OCI-LY1 (cell line): Measurements from ENCODE around the gene DIAPH2.
A peak's percentile ranks its signal among the peaks of the same experiment; 100 is the strongest.

Source experiments
- H2AFZ ChIP-seq: fragments of 200-600 bp; sonication (generic), shearing (Covaris generic); 2 replicates; pipeline ENCODE4 v1.6.0; 2014; ENCODE audit warnings: antibody characterized with exemption, mild to moderate bottlenecking, low read length
- H3F3A ChIP-seq: fragments of 200-600 bp; sonication (generic), shearing (Covaris generic); 2 replicates; pipeline ENCODE4 v1.6.0; 2014; ENCODE audit warnings: mild to moderate bottlenecking, antibody characterized with exemption, low read length, moderate library complexity; ENCODE audit not compliant: insufficient read depth
- H3K27ac ChIP-seq: fragments of 200-600 bp; sonication (generic); 2 replicates; pipeline ENCODE4 v1.5.1; 2014; ENCODE audit warnings: low read length, mixed run types, mild to moderate bottlenecking, low read depth; ENCODE audit not compliant: poor library complexity, severe bottlenecking
- H3K27me3 ChIP-seq: fragments of 200-600 bp; sonication (generic); 2 replicates; pipeline ENCODE4 v1.6.0; 2014; ENCODE audit warnings: antibody characterized with exemption, mild to moderate bottlenecking, low read length, moderate library complexity; ENCODE audit not compliant: insufficient read depth
- H3K36me3 ChIP-seq: fragments of 200-600 bp; sonication (generic); 2 replicates; pipeline ENCODE4 v1.6.1; 2014; ENCODE audit warnings: mild to moderate bottlenecking, antibody characterized with exemption, low read length, moderate library complexity, mixed read lengths; ENCODE audit not compliant: insufficient read depth
- H3K4me1 ChIP-seq: fragments of 200-600 bp; sonication (generic); 2 replicates; pipeline ENCODE4 v1.5.1; 2014; ENCODE audit warnings: mild to moderate bottlenecking, low read length, moderate library complexity; ENCODE audit not compliant: insufficient read depth, severe bottlenecking
- H3K4me2 ChIP-seq: fragments of 200-600 bp; sonication (generic), shearing (Covaris generic); 2 replicates; pipeline ENCODE4 v1.6.1; 2014; ENCODE audit warnings: low read length
- H3K4me3 ChIP-seq: fragments of 200-600 bp; sonication (generic); 2 replicates; pipeline ENCODE4 v1.5.1; 2014; ENCODE audit warnings: low read length, low read depth, mild to moderate bottlenecking, mixed read lengths; ENCODE audit not compliant: poor library complexity, severe bottlenecking
- H3K79me2 ChIP-seq: fragments of 200-600 bp; shearing (Covaris generic); 2 replicates; pipeline ENCODE4 v1.6.1; 2016; ENCODE audit warnings: mixed run types, low read length, mixed read lengths; ENCODE audit not compliant: insufficient read depth
- H3K9ac ChIP-seq: fragments of 200-600 bp; sonication (generic), shearing (Covaris generic); 2 replicates; pipeline ENCODE4 v1.6.1; 2014; ENCODE audit warnings: mild to moderate bottlenecking, low read length, mixed read lengths
- H3K9me2 ChIP-seq: fragments of 200-600 bp; sonication (generic), shearing (Covaris generic); 2 replicates; pipeline ENCODE4 v1.6.1; 2014; ENCODE audit warnings: low read depth, mild to moderate bottlenecking, low read length, mixed read lengths
- H3K9me3 ChIP-seq: fragments of 200-600 bp; shearing (Covaris generic); 2 replicates; pipeline ENCODE4 v1.6.1; 2014; ENCODE audit warnings: low read length, mixed read lengths
- H4K20me1 ChIP-seq: fragments of 200-600 bp; sonication (generic), shearing (Covaris generic); 2 replicates; pipeline ENCODE4 v1.6.0; 2016; ENCODE audit warnings: mild to moderate bottlenecking, low read length; ENCODE audit not compliant: insufficient read depth
- EZH2 ChIP-seq: fragments of 200-600 bp; sonication (generic), shearing (Covaris generic); IDR thresholded peaks from 2 replicates; pipeline ENCODE4 v1.8.0; 2017; ENCODE audit warnings: borderline replicate concordance, mixed run types, mild to moderate bottlenecking, antibody characterized with exemption, low read length, moderate library complexity, mixed read lengths
- TF ChIP-seq, protein P1 (sequence below): fragments of 200-600 bp; sonication (generic), shearing (Covaris generic); IDR thresholded peaks from 2 replicates; pipeline ENCODE4 v1.5.1; 2017; ENCODE audit warnings: mild to moderate bottlenecking, antibody characterized with exemption, low read length, moderate library complexity, mixed read lengths

DIAPH2 gene

DNA sequence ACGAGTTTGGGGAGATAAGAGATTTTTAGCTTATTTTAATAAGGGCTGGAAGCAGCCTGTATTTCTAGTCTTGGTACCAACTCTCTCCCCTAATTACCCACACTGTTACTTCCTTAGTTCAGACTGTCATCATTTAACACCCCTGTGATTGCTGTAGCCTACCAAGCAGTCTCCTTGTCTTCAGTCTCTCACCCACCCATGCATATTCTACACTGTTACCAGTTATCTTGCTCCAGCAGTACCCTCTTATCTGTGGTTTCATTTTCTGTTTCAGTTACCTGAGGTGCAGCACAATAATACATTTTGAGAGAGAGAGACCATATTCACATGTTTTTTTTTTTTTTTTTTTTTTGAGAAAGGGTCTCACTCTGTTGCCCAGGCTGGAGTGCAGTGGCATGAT, 80.2 kb downstream of the DIAPH2 start:
- Histone ChIP-seq H3K27me3 (no peaks in the 10 kb centered on the region), H3K9ac (no peak overlapping the region), H3F3A (no peaks in the 10 kb centered on the region), H3K79me2 (no peaks in the 10 kb centered on the region), H3K4me3 (no peak overlapping the region), H3K9me2 (no peaks in the 10 kb centered on the region), H3K4me1 (peaks cover 14% of the 10 kb centered on the region), H4K20me1 (no peaks in the 10 kb centered on the region), H3K4me2 (no peak overlapping the region; the same call in 1 of the 2 replicates), H3K27ac (peak overlapping the region; percentile 12), H3K9me3 (no peaks in the 10 kb centered on the region), H2AFZ (no peak overlapping the region), H3K36me3 (no peaks in the 10 kb centered on the region)
- TF ChIP-seq EZH2, result no peak
- TF ChIP-seq, protein P1, sequence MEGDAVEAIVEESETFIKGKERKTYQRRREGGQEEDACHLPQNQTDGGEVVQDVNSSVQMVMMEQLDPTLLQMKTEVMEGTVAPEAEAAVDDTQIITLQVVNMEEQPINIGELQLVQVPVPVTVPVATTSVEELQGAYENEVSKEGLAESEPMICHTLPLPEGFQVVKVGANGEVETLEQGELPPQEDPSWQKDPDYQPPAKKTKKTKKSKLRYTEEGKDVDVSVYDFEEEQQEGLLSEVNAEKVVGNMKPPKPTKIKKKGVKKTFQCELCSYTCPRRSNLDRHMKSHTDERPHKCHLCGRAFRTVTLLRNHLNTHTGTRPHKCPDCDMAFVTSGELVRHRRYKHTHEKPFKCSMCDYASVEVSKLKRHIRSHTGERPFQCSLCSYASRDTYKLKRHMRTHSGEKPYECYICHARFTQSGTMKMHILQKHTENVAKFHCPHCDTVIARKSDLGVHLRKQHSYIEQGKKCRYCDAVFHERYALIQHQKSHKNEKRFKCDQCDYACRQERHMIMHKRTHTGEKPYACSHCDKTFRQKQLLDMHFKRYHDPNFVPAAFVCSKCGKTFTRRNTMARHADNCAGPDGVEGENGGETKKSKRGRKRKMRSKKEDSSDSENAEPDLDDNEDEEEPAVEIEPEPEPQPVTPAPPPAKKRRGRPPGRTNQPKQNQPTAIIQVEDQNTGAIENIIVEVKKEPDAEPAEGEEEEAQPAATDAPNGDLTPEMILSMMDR, result no peak

DNA sequence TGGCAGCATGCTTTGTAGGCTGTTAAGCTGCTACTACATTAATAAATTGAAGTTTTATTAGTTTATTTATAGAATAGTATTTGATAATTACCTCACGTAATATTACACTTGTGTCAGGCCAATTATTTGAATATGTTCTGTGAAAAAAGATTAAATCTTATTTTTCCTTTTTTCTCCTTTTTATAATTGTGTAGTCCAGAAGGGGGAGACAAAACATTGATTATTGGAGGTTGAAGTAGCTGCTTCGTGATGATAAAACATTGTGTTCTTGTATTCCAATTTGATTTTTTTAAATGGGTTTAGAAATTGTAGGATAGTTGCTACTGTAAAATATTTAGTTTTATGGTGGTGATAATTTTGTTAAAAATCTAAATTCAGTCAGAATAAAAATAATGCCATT, 85.7 kb downstream of the DIAPH2 start:
- no peaks in the 10 kb centered on the region for H3K27me3 ChIP-seq

DNA sequence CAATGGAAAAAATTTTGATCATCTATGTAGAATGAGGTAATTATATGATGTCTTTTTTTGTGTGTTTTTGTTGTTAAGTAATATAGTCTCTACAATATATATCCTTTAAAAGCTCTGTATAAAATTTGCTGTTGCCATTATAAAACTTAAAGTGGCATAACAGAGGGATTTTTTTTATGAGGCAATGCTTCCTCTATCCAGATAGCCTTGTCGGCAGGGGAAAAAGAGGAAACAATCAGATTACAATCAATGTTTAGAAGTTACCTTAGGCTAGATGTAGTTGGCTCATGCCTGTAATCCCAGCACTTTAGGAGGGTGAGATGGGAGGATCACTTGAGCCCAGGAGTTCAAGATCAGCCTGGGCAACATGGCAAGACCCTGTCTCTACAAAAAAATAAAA, 86.8 kb downstream of the DIAPH2 start:
- no peak overlapping the region for H3K4me3 ChIP-seq
- H3K79me2 ChIP-seq, result no peaks in the 10 kb centered on the region
- H3K27me3 ChIP-seq, result no peaks in the 10 kb centered on the region
- no peaks in the 10 kb centered on the region for H3K9me3 ChIP-seq
- H3K4me1 ChIP-seq, result peaks cover 15% of the 10 kb centered on the region
- H3K36me3 ChIP-seq, result no peaks in the 10 kb centered on the region
- no peaks in the 10 kb centered on the region for H3F3A ChIP-seq
- no peak overlapping the region for H3K4me2 ChIP-seq
- H3K9me2 ChIP-seq, result no peaks in the 10 kb centered on the region
- no peaks in the 10 kb centered on the region for H4K20me1 ChIP-seq
- no peak overlapping the region for H3K27ac ChIP-seq
- no peak overlapping the region for H2AFZ ChIP-seq
- H3K9ac ChIP-seq, result no peak overlapping the region
- TF ChIP-seq EZH2, result no peak
- TF ChIP-seq, protein P1, result no peak

More for the DNA sequence above, 85.7 kb downstream of the DIAPH2 start:
- Histone ChIP-seq H3K4me3 (no peak overlapping the region), H3K9me3 (no peaks in the 10 kb centered on the region), H3K4me2 (no peak overlapping the region), H3K36me3 (no peaks in the 10 kb centered on the region), H3K79me2 (no peaks in the 10 kb centered on the region), H3K27ac (no peak overlapping the region), H2AFZ (no peak overlapping the region), H3K9ac (no peak overlapping the region), H3K9me2 (no peaks in the 10 kb centered on the region), H3K4me1 (peaks cover 15% of the 10 kb centered on the region), H4K20me1 (no peaks in the 10 kb centered on the region), H3F3A (no peaks in the 10 kb centered on the region)
- TF ChIP-seq, protein P1, result peak; percentile 44
- TF ChIP-seq EZH2, result no peak
